Liver (tissue), 9 donors: ENCODE results near the gene CNNM2. TPM values are rescaled to one million over a fixed set of nuclear protein-coding genes. Genes with fewer than 3 reads are reported as not detected.

ENCODE experiments used
- DNase-seq: peaks from one replicate; pipeline ENCODE4 v3.0.0-alpha.2; 2017; ENCODE audit warnings: low spot score
- H3K27ac ChIP-seq, 2 donors: one replicate each; pipeline ENCODE4 v1.7.0; 2013; ENCODE audit warnings: inconsistent platforms in 2 of 2, low read length in 2 of 2, control low read depth in 1 of 2, low read depth in 1 of 2, mild to moderate bottlenecking in 1 of 2
- H3K27me3 ChIP-seq, 4 donors: one replicate each; pipeline versions ENCODE4 v1.6.1 to v1.7.0; 2013; ENCODE audit warnings: low read length in 3 of 4, inconsistent platforms in 1 of 4, mild to moderate bottlenecking in 1 of 4, moderate library complexity in 1 of 4; ENCODE audit not compliant: control insufficient read depth in 4 of 4, insufficient read depth in 4 of 4
- H3K36me3 ChIP-seq, 4 donors: one replicate each; pipeline versions ENCODE4 v1.6.1 to v1.7.0; 2013; ENCODE audit warnings: low read length in 3 of 4, mild to moderate bottlenecking in 3 of 4, low read depth in 1 of 4, moderate library complexity in 1 of 4; ENCODE audit not compliant: control insufficient read depth in 4 of 4, insufficient read depth in 3 of 4
- H3K4me1 ChIP-seq, 4 donors: one replicate each; pipeline versions ENCODE4 v1.6.1 to v1.7.0; 2013; ENCODE audit warnings: low read length in 3 of 4, mild to moderate bottlenecking in 3 of 4, moderate library complexity in 1 of 4; ENCODE audit not compliant: control insufficient read depth in 4 of 4, insufficient read depth in 4 of 4
- H3K4me3 ChIP-seq, 3 donors: one replicate each; pipeline versions ENCODE4 v1.6.1 to v1.7.0; 2013; ENCODE audit warnings: low read length in 3 of 3, control low read depth in 1 of 3, low read depth in 1 of 3, mild to moderate bottlenecking in 1 of 3
- H3K9ac ChIP-seq, 2 donors: one replicate each; pipeline ENCODE4 v1.7.0; 2013; ENCODE audit warnings: low read length in 2 of 2, mild to moderate bottlenecking in 2 of 2, moderate library complexity in 2 of 2, control low read depth in 1 of 2, low read depth in 1 of 2
- H3K9me3 ChIP-seq, 4 donors: one replicate each; pipeline versions ENCODE4 v1.6.1 to v1.7.0; 2013; ENCODE audit warnings: low read length in 3 of 4; ENCODE audit not compliant: control insufficient read depth in 4 of 4
- FOXA1 ChIP-seq: IDR thresholded peaks from 2 replicates; pipeline ENCODE4 v1.6.1; 2016; ENCODE audit warnings: antibody characterized with exemption
- GABPA ChIP-seq, 2 donors: IDR thresholded peaks in 1 of 2; conservative IDR thresholded peaks in 1 of 2; 2 replicates each; pipeline ENCODE4 v1.6.1; 2016; ENCODE audit warnings: antibody characterized with exemption in 2 of 2, mild to moderate bottlenecking in 1 of 2, moderate library complexity in 1 of 2
- HNF4A ChIP-seq, 2 donors: conservative IDR thresholded peaks; 2 replicates each; pipeline ENCODE4 v1.6.1; 2016; ENCODE audit warnings: antibody characterized with exemption in 2 of 2, mild to moderate bottlenecking in 2 of 2
- HNF4G ChIP-seq: IDR thresholded peaks from 2 replicates; pipeline ENCODE4 v1.6.1; 2016; ENCODE audit warnings: antibody characterized with exemption
- JUND ChIP-seq, 2 donors: IDR thresholded peaks; 2 replicates each; pipeline ENCODE4 v1.6.1; 2016; ENCODE audit warnings: antibody characterized with exemption in 2 of 2
- NR2F2 ChIP-seq: IDR thresholded peaks from 2 replicates; pipeline ENCODE4 v1.6.1; 2016; ENCODE audit warnings: antibody characterized with exemption
- RAD21 ChIP-seq, 2 donors: IDR thresholded peaks; 2 replicates each; pipeline ENCODE4 v1.6.1; 2016; ENCODE audit warnings: antibody characterized with exemption in 2 of 2, mild to moderate bottlenecking in 2 of 2
- RXRA ChIP-seq, 2 donors: IDR thresholded peaks; 2 replicates each; pipeline ENCODE4 v1.6.1; 2017 to 2018; ENCODE audit warnings: antibody characterized with exemption in 2 of 2, mild to moderate bottlenecking in 1 of 2
- TAF1 ChIP-seq: conservative IDR thresholded peaks from 2 replicates; pipeline ENCODE4 v1.6.1; 2016; ENCODE audit warnings: antibody characterized with exemption, mild to moderate bottlenecking
- WGBS: extraction: QIAGEN DNeasy Blood & Tissue Kit; methylation state at CpG from one replicate; pipeline ENCODE4 v1.1.7; 2013; 5-methylcytosine and 5-hydroxymethylcytosine counted together
- polyA plus RNA-seq, 2 donors: library from polyadenylated mRNA; stranded (reverse) in 1 of 2; unstranded in 1 of 2; fragments of 200-250 nt in 1 of 2; fragments of >200 nt in 1 of 2; fragmentation: Nextera tagmentation in 1 of 2; extraction: Ambion mirVana in 1 of 2; gene quantifications; one replicate each; pipeline versions ENCODE4 v1.2.1 to v1.2.3, GENCODE V29; 2013 to 2015
- total RNA-seq, 2 donors: library from RNA; depleted of rRNA; stranded (reverse); fragments of >200 nt; gene quantifications; one replicate each; pipeline ENCODE4 v1.2.3, GENCODE V29; 2014
- TF ChIP-seq, protein P1 (sequence below): fragments of 150-350 bp; IDR thresholded peaks from 2 replicates; pipeline ENCODE4 v1.5.1; 2017; ENCODE audit warnings: improper control_type of control experiment, low read depth, low read length; ENCODE audit not compliant: missing input control
- TF ChIP-seq, protein P2 (sequence below): IDR thresholded peaks from 2 replicates; pipeline ENCODE4 v1.6.1; 2016; ENCODE audit warnings: antibody characterized with exemption
- TF ChIP-seq, protein P3 (sequence below): IDR thresholded peaks from 2 replicates; pipeline ENCODE4 v1.6.1; 2016; ENCODE audit warnings: antibody characterized with exemption
- TF ChIP-seq, protein P4 (sequence below): IDR thresholded peaks from 2 replicates; pipeline ENCODE4 v1.6.1; 2016; ENCODE audit warnings: antibody characterized with exemption, mild to moderate bottlenecking
- donor health status: healthy.
- donor health status: healthy.
- donor health status: healthy.
- donor health status: healthy.
- donor health status: healthy.

Gene CNNM2
- total and polyA plus RNA-seq, 4 donors = 2.0 to 10.8 (median 6.9) TPM

DNA sequence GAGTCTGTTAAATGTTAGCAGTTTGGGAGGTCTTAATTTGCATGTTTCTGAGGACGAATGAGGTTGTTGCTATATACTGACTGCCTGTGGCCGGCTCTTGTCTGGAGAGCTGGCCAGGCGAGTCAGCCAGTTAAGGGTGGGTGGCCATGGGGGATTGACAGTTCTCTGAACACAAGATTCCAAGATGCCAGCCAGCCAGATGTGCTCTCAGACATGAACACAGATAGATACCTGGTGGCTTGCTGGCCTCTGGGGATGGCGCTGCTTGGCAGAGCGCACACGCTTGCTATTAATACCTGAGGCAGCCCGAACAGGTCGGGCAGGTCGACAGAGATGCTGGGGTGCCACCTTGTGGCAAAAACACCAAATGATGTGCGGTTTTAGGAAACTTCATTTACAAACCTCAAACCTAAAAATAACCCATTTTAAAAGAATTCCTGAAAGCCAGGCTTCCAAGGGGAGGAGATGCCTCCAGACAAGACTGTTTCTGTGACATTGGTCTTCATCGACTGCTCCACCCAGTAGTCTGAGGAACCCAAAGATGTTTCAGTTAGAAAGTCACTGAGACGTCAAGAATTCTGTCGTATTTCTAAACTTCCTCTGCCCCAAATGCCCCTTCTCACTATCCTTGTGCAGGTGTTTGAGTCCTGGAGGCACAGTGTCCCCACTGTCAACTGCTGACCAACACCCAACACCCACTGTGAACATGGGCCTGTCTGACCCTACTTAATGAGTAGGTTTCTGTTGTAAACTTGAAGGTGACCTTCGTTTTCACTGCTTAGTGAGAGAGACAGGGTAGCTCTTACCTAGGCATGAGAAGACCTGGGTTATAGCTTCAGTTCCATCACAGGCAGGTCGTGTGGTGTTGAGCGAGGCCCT lies 151.6 kb downstream of the CNNM2 start:
- Histone ChIP-seq H3K4me3 (no peak overlapping the region), H3K9me3 (no peaks in the 10 kb centered on the region), H3K27ac (no peak overlapping the region), H3K36me3 (peaks cover 0 to 7% (median 1%) of the 10 kb centered on the region in 4 donors), H3K9ac (no peak overlapping the region), H3K4me1 (no peaks in the 10 kb centered on the region), H3K27me3 (no peaks in the 10 kb centered on the region)
- peak; percentile 70 for DNase-seq
- WGBS = 45% methylated on average over 16 of the region's 16 CpGs
- TF ChIP-seq JUND (IDR thresholded peaks at IDR 0.05) (no peak), RXRA (IDR thresholded peaks at IDR 0.05) (no peak), GABPA (IDR thresholded peaks at IDR 0.05 in 1 of 2, conservative IDR thresholded peaks at IDR 0.05 in 1 of 2) (no peak), NR2F2 (no peak), HNF4A (conservative IDR thresholded peaks at IDR 0.05) (no peak), RAD21 (IDR thresholded peaks at IDR 0.05) (peak; percentile 96 to 98), TAF1 (no peak), HNF4G (no peak), FOXA1 (no peak)
- TF ChIP-seq, protein P1, sequence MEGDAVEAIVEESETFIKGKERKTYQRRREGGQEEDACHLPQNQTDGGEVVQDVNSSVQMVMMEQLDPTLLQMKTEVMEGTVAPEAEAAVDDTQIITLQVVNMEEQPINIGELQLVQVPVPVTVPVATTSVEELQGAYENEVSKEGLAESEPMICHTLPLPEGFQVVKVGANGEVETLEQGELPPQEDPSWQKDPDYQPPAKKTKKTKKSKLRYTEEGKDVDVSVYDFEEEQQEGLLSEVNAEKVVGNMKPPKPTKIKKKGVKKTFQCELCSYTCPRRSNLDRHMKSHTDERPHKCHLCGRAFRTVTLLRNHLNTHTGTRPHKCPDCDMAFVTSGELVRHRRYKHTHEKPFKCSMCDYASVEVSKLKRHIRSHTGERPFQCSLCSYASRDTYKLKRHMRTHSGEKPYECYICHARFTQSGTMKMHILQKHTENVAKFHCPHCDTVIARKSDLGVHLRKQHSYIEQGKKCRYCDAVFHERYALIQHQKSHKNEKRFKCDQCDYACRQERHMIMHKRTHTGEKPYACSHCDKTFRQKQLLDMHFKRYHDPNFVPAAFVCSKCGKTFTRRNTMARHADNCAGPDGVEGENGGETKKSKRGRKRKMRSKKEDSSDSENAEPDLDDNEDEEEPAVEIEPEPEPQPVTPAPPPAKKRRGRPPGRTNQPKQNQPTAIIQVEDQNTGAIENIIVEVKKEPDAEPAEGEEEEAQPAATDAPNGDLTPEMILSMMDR = peak; percentile 72
- TF ChIP-seq, protein P2, sequence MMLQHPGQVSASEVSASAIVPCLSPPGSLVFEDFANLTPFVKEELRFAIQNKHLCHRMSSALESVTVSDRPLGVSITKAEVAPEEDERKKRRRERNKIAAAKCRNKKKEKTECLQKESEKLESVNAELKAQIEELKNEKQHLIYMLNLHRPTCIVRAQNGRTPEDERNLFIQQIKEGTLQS = no peak
- TF ChIP-seq, protein P3, sequence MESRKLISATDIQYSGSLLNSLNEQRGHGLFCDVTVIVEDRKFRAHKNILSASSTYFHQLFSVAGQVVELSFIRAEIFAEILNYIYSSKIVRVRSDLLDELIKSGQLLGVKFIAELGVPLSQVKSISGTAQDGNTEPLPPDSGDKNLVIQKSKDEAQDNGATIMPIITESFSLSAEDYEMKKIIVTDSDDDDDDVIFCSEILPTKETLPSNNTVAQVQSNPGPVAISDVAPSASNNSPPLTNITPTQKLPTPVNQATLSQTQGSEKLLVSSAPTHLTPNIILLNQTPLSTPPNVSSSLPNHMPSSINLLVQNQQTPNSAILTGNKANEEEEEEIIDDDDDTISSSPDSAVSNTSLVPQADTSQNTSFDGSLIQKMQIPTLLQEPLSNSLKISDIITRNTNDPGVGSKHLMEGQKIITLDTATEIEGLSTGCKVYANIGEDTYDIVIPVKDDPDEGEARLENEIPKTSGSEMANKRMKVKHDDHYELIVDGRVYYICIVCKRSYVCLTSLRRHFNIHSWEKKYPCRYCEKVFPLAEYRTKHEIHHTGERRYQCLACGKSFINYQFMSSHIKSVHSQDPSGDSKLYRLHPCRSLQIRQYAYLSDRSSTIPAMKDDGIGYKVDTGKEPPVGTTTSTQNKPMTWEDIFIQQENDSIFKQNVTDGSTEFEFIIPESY = no peak

DNA sequence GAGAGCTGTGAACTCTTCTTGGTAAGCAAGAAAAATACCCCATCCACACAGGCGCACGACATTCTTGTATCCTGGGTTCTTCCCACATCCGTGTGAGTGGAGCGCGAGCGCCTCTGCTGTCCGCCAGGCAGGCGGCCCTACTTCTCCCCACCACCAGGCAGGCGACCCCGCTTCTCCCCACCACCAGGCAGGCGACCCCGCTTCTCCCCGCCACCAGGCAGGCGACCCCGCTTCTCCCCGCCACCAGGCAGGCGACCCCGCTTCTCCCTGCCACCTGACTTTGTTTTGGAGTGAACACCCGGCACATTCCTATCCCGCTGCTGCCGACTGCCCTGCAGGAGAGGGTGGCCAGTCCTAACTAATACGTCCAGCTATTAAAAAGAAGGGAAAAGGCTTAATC lies 154.2 kb downstream of the CNNM2 start:
- Histone ChIP-seq H3K4me3 (no peak overlapping the region), H3K27me3 (no peaks in the 10 kb centered on the region), H3K36me3 (peaks cover 0 to 21% (median 12%) of the 10 kb centered on the region in 4 donors), H3K9me3 (no peaks in the 10 kb centered on the region), H3K4me1 (no peaks in the 10 kb centered on the region), H3K27ac (no peak overlapping the region), H3K9ac (no peak overlapping the region)
- 97% methylated on average over 22 of the region's 22 CpGs for WGBS
- TF ChIP-seq GABPA (IDR thresholded peaks at IDR 0.05 in 1 of 2, conservative IDR thresholded peaks at IDR 0.05 in 1 of 2) (no peak), FOXA1 (no peak)
- TF ChIP-seq, protein P4, sequence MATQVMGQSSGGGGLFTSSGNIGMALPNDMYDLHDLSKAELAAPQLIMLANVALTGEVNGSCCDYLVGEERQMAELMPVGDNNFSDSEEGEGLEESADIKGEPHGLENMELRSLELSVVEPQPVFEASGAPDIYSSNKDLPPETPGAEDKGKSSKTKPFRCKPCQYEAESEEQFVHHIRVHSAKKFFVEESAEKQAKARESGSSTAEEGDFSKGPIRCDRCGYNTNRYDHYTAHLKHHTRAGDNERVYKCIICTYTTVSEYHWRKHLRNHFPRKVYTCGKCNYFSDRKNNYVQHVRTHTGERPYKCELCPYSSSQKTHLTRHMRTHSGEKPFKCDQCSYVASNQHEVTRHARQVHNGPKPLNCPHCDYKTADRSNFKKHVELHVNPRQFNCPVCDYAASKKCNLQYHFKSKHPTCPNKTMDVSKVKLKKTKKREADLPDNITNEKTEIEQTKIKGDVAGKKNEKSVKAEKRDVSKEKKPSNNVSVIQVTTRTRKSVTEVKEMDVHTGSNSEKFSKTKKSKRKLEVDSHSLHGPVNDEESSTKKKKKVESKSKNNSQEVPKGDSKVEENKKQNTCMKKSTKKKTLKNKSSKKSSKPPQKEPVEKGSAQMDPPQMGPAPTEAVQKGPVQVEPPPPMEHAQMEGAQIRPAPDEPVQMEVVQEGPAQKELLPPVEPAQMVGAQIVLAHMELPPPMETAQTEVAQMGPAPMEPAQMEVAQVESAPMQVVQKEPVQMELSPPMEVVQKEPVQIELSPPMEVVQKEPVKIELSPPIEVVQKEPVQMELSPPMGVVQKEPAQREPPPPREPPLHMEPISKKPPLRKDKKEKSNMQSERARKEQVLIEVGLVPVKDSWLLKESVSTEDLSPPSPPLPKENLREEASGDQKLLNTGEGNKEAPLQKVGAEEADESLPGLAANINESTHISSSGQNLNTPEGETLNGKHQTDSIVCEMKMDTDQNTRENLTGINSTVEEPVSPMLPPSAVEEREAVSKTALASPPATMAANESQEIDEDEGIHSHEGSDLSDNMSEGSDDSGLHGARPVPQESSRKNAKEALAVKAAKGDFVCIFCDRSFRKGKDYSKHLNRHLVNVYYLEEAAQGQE = no peak
- no peak for DNase-seq
